DOHH2 (cell line): Measurements from ENCODE around the gene XPO6.

Experiments
- H3F3A ChIP-seq: fragments of 200-600 bp; sonication (generic), shearing (Covaris generic); 2 replicates; pipeline ENCODE4 v1.6.0; 2016; ENCODE audit warnings: antibody characterized with exemption, mild to moderate bottlenecking; ENCODE audit not compliant: control insufficient read depth, insufficient read depth
- H3K27ac ChIP-seq: fragments of 200-600 bp; sonication (generic); 2 replicates; pipeline ENCODE4 v1.5.1; 2014; ENCODE audit warnings: low read depth, mild to moderate bottlenecking, low read length, moderate library complexity
- H3K27me3 ChIP-seq: fragments of 200-600 bp; sonication (generic); 2 replicates; pipeline ENCODE4 v1.6.1; 2014; ENCODE audit warnings: mild to moderate bottlenecking, low read length, mixed read lengths; ENCODE audit not compliant: control insufficient read depth
- H3K36me3 ChIP-seq: fragments of 200-600 bp; sonication (generic); 2 replicates; pipeline ENCODE4 v1.6.1; 2014; ENCODE audit warnings: mild to moderate bottlenecking, low read length, moderate library complexity, mixed read lengths; ENCODE audit not compliant: control insufficient read depth
- H3K4me1 ChIP-seq: fragments of 200-600 bp; sonication (generic); 2 replicates; pipeline ENCODE4 v1.6.1; 2014; ENCODE audit warnings: mild to moderate bottlenecking, low read length, mixed read lengths; ENCODE audit not compliant: control insufficient read depth
- H3K4me2 ChIP-seq: fragments of 200-600 bp; sonication (generic); 2 replicates; pipeline ENCODE4 v1.6.0; 2014; ENCODE audit warnings: mild to moderate bottlenecking, low read length, moderate library complexity
- H3K4me3 ChIP-seq: fragments of 200-600 bp; sonication (generic); 2 replicates; pipeline ENCODE4 v1.5.1; 2014; ENCODE audit warnings: mild to moderate bottlenecking, low read length, mixed read lengths
- H3K79me2 ChIP-seq: fragments of 200-600 bp; sonication (generic); 2 replicates; pipeline ENCODE4 v1.6.1; 2014; ENCODE audit warnings: mild to moderate bottlenecking, low read length, mixed read lengths; ENCODE audit not compliant: control insufficient read depth
- H3K9me2 ChIP-seq: fragments of 200-600 bp; sonication (generic); replicated peaks from 2 replicates; pipeline ENCODE4 v1.6.1; 2014; ENCODE audit warnings: mild to moderate bottlenecking, low read length, mixed read lengths; ENCODE audit not compliant: control insufficient read depth
- H3K9me3 ChIP-seq: fragments of 200-600 bp; sonication (generic); 2 replicates; pipeline ENCODE4 v1.6.1; 2014; ENCODE audit warnings: antibody characterized with exemption, low read length, mixed read lengths; ENCODE audit not compliant: control insufficient read depth, insufficient read depth
- H4K20me1 ChIP-seq: fragments of 200-600 bp; sonication (generic); 2 replicates; pipeline ENCODE4 v1.6.0; 2014; ENCODE audit warnings: low read depth, mild to moderate bottlenecking, antibody characterized with exemption, low read length, moderate library complexity; ENCODE audit not compliant: control insufficient read depth, insufficient read depth
- CTCF ChIP-seq: fragments of 200-600 bp; sonication (generic); IDR thresholded peaks from one replicate; pipeline ENCODE4 v1.5.1; 2014; ENCODE audit warnings: antibody characterized with exemption, mild to moderate bottlenecking, low read depth, low read length; ENCODE audit not compliant: poor library complexity, severe bottlenecking
- EZH2phosphoT487 ChIP-seq: fragments of 200-600 bp; sonication (generic); IDR thresholded peaks from 2 replicates; pipeline ENCODE4 v1.6.1; 2017; ENCODE audit warnings: borderline replicate concordance, mild to moderate bottlenecking, antibody characterized with exemption, low read length, moderate library complexity, mixed read lengths

XPO6 gene

GRCh38 chr16:28191364-28191960 is 20.3 kb downstream of the XPO6 start:
- peaks cover 21% of the 10 kb centered on the region for H4K20me1 ChIP-seq
- H3K36me3 ChIP-seq, result peaks cover 89% of the 10 kb centered on the region

GRCh38 chr16:28189245-28189644 is 22.5 kb downstream of the XPO6 start:
- TF ChIP-seq CTCF (no peak), EZH2phosphoT487 (no peak)
- no peak overlapping the region for H3K27ac ChIP-seq

More at GRCh38 chr16:28191364-28191960, 20.3 kb downstream of the XPO6 start:
- H3K9me3 ChIP-seq, result no peaks in the 10 kb centered on the region
- 0 out of 2 replicates have a peak overlapping the region, but pooled peaks have one; percentile 10 for H3K4me2 ChIP-seq
- H3K9me2 ChIP-seq, result no peaks in the 10 kb centered on the region
- peaks cover 100% of the 10 kb centered on the region for H3K79me2 ChIP-seq
- no peak overlapping the region for H3K27ac ChIP-seq
- H3K4me1 ChIP-seq, result peaks cover 82% of the 10 kb centered on the region
- H3K27me3 ChIP-seq, result no peaks in the 10 kb centered on the region
- no peak overlapping the region for H3K4me3 ChIP-seq
- TF ChIP-seq CTCF, result no peak
- no peak for TF ChIP-seq EZH2phosphoT487
- peaks cover 13% of the 10 kb centered on the region; the same call in 1 of the 2 replicates for H3F3A ChIP-seq

GRCh38 chr16:28188085-28188916 is 23.5 kb downstream of the XPO6 start:
- H3K79me2 ChIP-seq, result peaks cover 100% of the 10 kb centered on the region
- no peak overlapping the region for H3K27ac ChIP-seq
- H3K9me3 ChIP-seq, result no peaks in the 10 kb centered on the region
- H3K9me2 ChIP-seq, result no peaks in the 10 kb centered on the region
- no peaks in the 10 kb centered on the region for H3K27me3 ChIP-seq
- no peaks in the 10 kb centered on the region; the same call in 1 of the 2 replicates for H3F3A ChIP-seq
- peaks cover 14% of the 10 kb centered on the region for H4K20me1 ChIP-seq
- TF ChIP-seq EZH2phosphoT487, result no peak
- H3K4me1 ChIP-seq, result peaks cover 61% of the 10 kb centered on the region
- peaks cover 81% of the 10 kb centered on the region for H3K36me3 ChIP-seq
- H3K4me2 ChIP-seq, result peak overlapping the region; percentile 47
- H3K4me3 ChIP-seq, result peak overlapping the region; percentile 33

More at GRCh38 chr16:28189245-28189644, 22.5 kb downstream of the XPO6 start:
- peak overlapping the region; percentile 47 for H3K4me2 ChIP-seq
- H3K4me1 ChIP-seq, result peaks cover 64% of the 10 kb centered on the region
- peaks cover 100% of the 10 kb centered on the region for H3K79me2 ChIP-seq
- no peaks in the 10 kb centered on the region for H3K9me3 ChIP-seq
- H3K36me3 ChIP-seq, result peaks cover 85% of the 10 kb centered on the region
- no peaks in the 10 kb centered on the region for H3K27me3 ChIP-seq
- H3K4me3 ChIP-seq, result peak overlapping the region; percentile 11; the same call in 1 of the 2 replicates
- H3K9me2 ChIP-seq, result no peaks in the 10 kb centered on the region
- H4K20me1 ChIP-seq, result peaks cover 16% of the 10 kb centered on the region
- peaks cover 2% of the 10 kb centered on the region; the same call in 1 of the 2 replicates for H3F3A ChIP-seq
